WTC11 (cell line): ENCODE results near the gene PCNX3.

Source experiments
- CREB1 ChIP-seq: sonication (generic); formaldehyde crosslinking; IDR thresholded peaks from 2 replicates; pipeline ENCODE4 v1.8.0; 2023; ENCODE audit warnings: mild to moderate bottlenecking, missing genetic modification reagents
- JUN ChIP-seq: sonication (generic); formaldehyde crosslinking; IDR thresholded peaks from 2 replicates; pipeline ENCODE4 v1.8.0; 2023; ENCODE audit warnings: mild to moderate bottlenecking, missing genetic modification reagents
- ZNF317 ChIP-seq: sonication (generic); formaldehyde crosslinking; IDR thresholded peaks from 2 replicates; pipeline ENCODE4 v1.8.1; 2023; ENCODE audit warnings: low read depth, mild to moderate bottlenecking, moderate library complexity, missing genetic modification reagents, borderline replicate concordance
- TF ChIP-seq, protein P1 (sequence below): sonication (generic); formaldehyde crosslinking; IDR thresholded peaks from 2 replicates; pipeline ENCODE4 v1.8.1; 2023; ENCODE audit warnings: mild to moderate bottlenecking, missing genetic modification reagents, moderate library complexity
- TF ChIP-seq, protein P2 (sequence below): sonication (generic); formaldehyde crosslinking; conservative IDR thresholded peaks from 2 replicates; pipeline ENCODE4 v1.8.1; 2022; ENCODE audit warnings: mild to moderate bottlenecking, missing genetic modification reagents
- TF ChIP-seq, protein P3 (sequence below): fragments of 200-600 bp; IDR thresholded peaks from 2 replicates; pipeline ENCODE4 v1.8.0; 2022; ENCODE audit warnings: antibody characterized with exemption

DNA sequence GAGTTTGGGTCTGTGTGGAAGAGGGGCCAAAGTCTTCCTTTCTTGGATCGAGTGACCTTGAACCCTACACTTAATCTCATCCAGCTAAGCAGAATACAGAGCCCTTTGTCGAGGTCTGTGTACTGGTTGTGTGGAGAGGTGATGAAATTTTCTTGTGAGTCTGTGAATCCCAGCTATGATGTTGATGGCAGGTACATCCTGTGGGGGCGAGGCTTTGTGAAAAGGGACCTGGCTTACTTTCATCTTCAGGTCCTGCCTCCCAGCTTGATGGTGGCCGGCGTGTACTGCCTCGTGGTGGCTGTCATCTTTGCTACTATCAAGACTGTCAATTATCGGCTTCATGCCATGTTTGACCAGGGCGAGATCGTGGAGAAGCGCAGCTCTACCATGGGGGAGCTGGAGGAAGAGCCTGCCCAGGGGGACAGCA, 1.0 kb downstream of the PCNX3 start:
- TF ChIP-seq, protein P1, sequence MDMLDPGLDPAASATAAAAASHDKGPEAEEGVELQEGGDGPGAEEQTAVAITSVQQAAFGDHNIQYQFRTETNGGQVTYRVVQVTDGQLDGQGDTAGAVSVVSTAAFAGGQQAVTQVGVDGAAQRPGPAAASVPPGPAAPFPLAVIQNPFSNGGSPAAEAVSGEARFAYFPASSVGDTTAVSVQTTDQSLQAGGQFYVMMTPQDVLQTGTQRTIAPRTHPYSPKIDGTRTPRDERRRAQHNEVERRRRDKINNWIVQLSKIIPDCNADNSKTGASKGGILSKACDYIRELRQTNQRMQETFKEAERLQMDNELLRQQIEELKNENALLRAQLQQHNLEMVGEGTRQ (CRISPR knock-in tag): no peak
- TF ChIP-seq, protein P2, sequence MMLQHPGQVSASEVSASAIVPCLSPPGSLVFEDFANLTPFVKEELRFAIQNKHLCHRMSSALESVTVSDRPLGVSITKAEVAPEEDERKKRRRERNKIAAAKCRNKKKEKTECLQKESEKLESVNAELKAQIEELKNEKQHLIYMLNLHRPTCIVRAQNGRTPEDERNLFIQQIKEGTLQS (CRISPR knock-in tag): no peak
- no peak for TF ChIP-seq CREB1 (CRISPR knock-in tag)
- TF ChIP-seq JUN (CRISPR knock-in tag): no peak
- no peak for TF ChIP-seq ZNF317
- TF ChIP-seq, protein P3, sequence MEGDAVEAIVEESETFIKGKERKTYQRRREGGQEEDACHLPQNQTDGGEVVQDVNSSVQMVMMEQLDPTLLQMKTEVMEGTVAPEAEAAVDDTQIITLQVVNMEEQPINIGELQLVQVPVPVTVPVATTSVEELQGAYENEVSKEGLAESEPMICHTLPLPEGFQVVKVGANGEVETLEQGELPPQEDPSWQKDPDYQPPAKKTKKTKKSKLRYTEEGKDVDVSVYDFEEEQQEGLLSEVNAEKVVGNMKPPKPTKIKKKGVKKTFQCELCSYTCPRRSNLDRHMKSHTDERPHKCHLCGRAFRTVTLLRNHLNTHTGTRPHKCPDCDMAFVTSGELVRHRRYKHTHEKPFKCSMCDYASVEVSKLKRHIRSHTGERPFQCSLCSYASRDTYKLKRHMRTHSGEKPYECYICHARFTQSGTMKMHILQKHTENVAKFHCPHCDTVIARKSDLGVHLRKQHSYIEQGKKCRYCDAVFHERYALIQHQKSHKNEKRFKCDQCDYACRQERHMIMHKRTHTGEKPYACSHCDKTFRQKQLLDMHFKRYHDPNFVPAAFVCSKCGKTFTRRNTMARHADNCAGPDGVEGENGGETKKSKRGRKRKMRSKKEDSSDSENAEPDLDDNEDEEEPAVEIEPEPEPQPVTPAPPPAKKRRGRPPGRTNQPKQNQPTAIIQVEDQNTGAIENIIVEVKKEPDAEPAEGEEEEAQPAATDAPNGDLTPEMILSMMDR: no peak
